Panc1 (cell line): ENCODE data around the gene RPS3. TPM values are rescaled to one million over a fixed set of nuclear protein-coding genes. Genes with fewer than 3 reads are reported as not detected.

Experiments
- ATAC-seq: fragments of 200-7000 bp; cut with Tn5 transposase; 2 replicates; pipeline ENCODE4 v1.9.1; 2020; ENCODE audit warnings: mild to moderate bottlenecking, moderate library complexity
- BruUV-seq: library from RNA; stranded (reverse); fragments of 400-500 nt; replicated peaks from 2 replicates; lab custom pipeline; 2021; lab: Mats Ljungman, UMichigan
- CTCF ChIA-PET: fragments of 300-600 bp; sonication (Branson Sonifier 250); formaldehyde crosslinking; loops from one replicate; lab custom pipeline; 2022; ENCODE audit warnings: antibody characterized with exemption; lab: Charles Lee
- POLR2A ChIA-PET: fragments of 300-600 bp; sonication (Branson Sonifier 250); formaldehyde crosslinking; loops from one replicate; lab custom pipeline; 2022; ENCODE audit warnings: antibody characterized with exemption; lab: Charles Lee
- DNase-seq: peaks from one replicate; pipeline ENCODE4 v3.0.0-alpha.2; 2010; ENCODE audit warnings: low read depth, low spot score
- H3K27ac ChIP-seq: 2 replicates; pipeline ENCODE4 v1.5.1; 2011; ENCODE audit warnings: mild to moderate bottlenecking, low read length, inconsistent platforms
- H3K27me3 ChIP-seq: fragments of 200-500 bp; sonication (Bioruptor generic); 2 replicates; pipeline ENCODE4 v1.6.0; 2014; ENCODE audit warnings: low read length, inconsistent platforms; ENCODE audit not compliant: control insufficient read depth, insufficient read depth
- H3K36me3 ChIP-seq: fragments of 200-500 bp; sonication (Bioruptor generic); 2 replicates; pipeline ENCODE4 v1.5.1; 2014; ENCODE audit warnings: inconsistent platforms, mild to moderate bottlenecking, low read length, moderate library complexity; ENCODE audit not compliant: control insufficient read depth, insufficient read depth
- H3K4me1 ChIP-seq: 2 replicates; pipeline ENCODE4 v1.5.1; 2011; ENCODE audit warnings: inconsistent platforms, mild to moderate bottlenecking, low read length, moderate library complexity; ENCODE audit not compliant: control insufficient read depth, insufficient read depth
- H3K4me3 ChIP-seq, 2 experiments: 2 replicates each; pipeline ENCODE4 v1.5.1; 2011 to 2012; ENCODE audit warnings: low read depth in 2 of 2, low read length in 2 of 2, mild to moderate bottlenecking in 2 of 2, inconsistent platforms in 1 of 2, moderate library complexity in 1 of 2
- H3K9me3 ChIP-seq: fragments of 200-500 bp; sonication (Bioruptor generic); 2 replicates; pipeline ENCODE4 v1.5.1; 2014; ENCODE audit warnings: low read depth, mild to moderate bottlenecking, inconsistent platforms, low read length, moderate library complexity; ENCODE audit not compliant: control insufficient read depth, insufficient read depth
- CTCF ChIP-seq: fragments of 450-650 bp; IDR thresholded peaks from 2 replicates; pipeline ENCODE4 v1.5.1; 2017; ENCODE audit warnings: mild to moderate bottlenecking
- POLR2AphosphoS5 ChIP-seq: IDR thresholded peaks from 2 replicates; pipeline ENCODE4 v1.6.1; 2012; ENCODE audit warnings: mild to moderate bottlenecking, low read depth, low read length, moderate library complexity
- REST ChIP-seq, 2 experiments: IDR thresholded peaks; 2 replicates each; pipeline ENCODE4 v1.6.1; 2011 to 2012; ENCODE audit warnings: low read depth in 2 of 2, control low read depth in 1 of 2, low read length in 1 of 2, mild to moderate bottlenecking in 1 of 2, moderate library complexity in 1 of 2; ENCODE audit not compliant: insufficient read depth in 1 of 2
- SIN3A ChIP-seq: IDR thresholded peaks from 2 replicates; pipeline ENCODE4 v1.6.1; 2012; ENCODE audit warnings: low read depth, mild to moderate bottlenecking, low read length, moderate library complexity, borderline replicate concordance; ENCODE audit not compliant: insufficient read depth
- TCF7L2 ChIP-seq: IDR thresholded peaks from 2 replicates; pipeline ENCODE4 v1.6.1; 2011; ENCODE audit warnings: mild to moderate bottlenecking, low read depth, low read length, inconsistent platforms
- in situ Hi-C: cut with HindIII; loops from 2 replicates; pipeline ENCODE4 v1.10.0; 2016; ENCODE audit warnings: low sequenced_read_pairs, low pct_unique_long_range_greater_than_20kb
- intact Hi-C: fragments of 100-400 bp; cut with micrococcal nuclease; formaldehyde crosslinking; loops from one replicate; pipeline ENCODE4 v1.10.0; 2022; ENCODE audit not compliant: unreplicated experiment
- total RNA-seq: library from RNA; stranded (reverse); gene quantifications from one replicate; pipeline ENCODE4 v1.2.1, GENCODE V29; 2021; ENCODE audit not compliant: unreplicated experiment

RPS3 gene
- total RNA-seq, 1 experiment from 2014 or later: 2,945 TPM

DNA sequence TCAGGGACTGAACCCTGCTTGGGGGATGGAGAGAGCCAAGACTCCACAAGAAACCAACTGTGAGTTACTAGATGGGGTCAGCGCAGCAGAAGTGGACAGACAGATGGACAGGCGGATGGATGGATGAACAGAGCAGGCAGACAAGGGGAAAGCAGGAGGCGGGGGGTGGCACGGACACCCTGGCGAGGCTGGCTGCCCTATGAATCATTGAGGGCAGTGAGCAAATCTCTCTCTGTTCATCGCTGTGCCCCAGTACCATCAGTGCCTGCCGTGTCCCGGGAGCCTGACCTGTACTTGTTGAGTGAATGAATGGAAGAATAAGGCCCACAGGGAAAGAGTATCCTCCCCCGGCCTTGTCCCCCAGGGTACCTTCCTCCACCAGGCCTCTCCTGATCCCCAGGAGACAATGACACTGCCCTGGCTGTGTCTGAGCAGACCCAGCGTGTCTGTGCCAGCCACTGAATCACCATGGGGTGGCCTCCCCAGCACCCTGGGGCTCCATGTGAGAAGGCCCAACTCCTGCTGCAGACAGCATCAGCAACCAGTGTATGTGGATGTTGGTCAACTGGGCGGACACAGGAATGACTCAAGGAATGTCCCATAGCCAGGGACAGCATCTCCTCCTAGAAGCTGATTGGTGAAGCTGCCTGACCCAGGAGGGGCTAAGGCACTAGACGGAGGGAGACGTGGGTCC lies 38.8 kb downstream of the RPS3 start:
- ChIA-PET CTCF (no interaction called here), POLR2A (no interaction called here)
- intact Hi-C loops (no loop called here), in situ Hi-C loops (no loop called here)
- Histone ChIP-seq H3K36me3 (no peaks in the 10 kb centered on the region), H3K27me3 (no peaks in the 10 kb centered on the region), H3K4me1 (no peaks in the 10 kb centered on the region), H3K27ac (no peak overlapping the region), H3K9me3 (no peaks in the 10 kb centered on the region), H3K4me3 (no peak overlapping the region)
- ATAC-seq (no peak), DNase-seq (no peak)
- TF ChIP-seq POLR2AphosphoS5 (no peak), REST (IDR thresholded peaks at IDR 0.05; ENCODE audit: insufficient read depth in 1 of 2, low read depth in 2 of 2, low read length in 1 of 2) (no peak), TCF7L2 (no peak), SIN3A (no peak), CTCF (no peak)
- no TSS peak for BruUV-seq

GRCh38 chr11:75439026-75439425 lies 39.7 kb downstream of the RPS3 start:
- no peak overlapping the region for H3K27ac ChIP-seq
- TF ChIP-seq TCF7L2: no peak
- TF ChIP-seq REST (IDR thresholded peaks at IDR 0.05; ENCODE audit: insufficient read depth in 1 of 2, low read depth in 2 of 2, low read length in 1 of 2): no peak
- TF ChIP-seq POLR2AphosphoS5: no peak
- no peak for TF ChIP-seq CTCF
- TF ChIP-seq SIN3A: no peak

More at GRCh38 chr11:75439026-75439425, 39.7 kb downstream of the RPS3 start:
- CTCF ChIA-PET: interaction anchor here (1.3 kb wide), 1 partner anchor 9 kb away, joined by 5 read pairs; no protein-coding TSS in a partner anchor
- in situ Hi-C loops (no loop called here), intact Hi-C loops (no loop called here)
- Histone ChIP-seq H3K4me1 (no peaks in the 10 kb centered on the region), H3K9me3 (no peaks in the 10 kb centered on the region), H3K36me3 (no peaks in the 10 kb centered on the region), H3K27me3 (no peaks in the 10 kb centered on the region; the same call in 1 of the 2 replicates), H3K4me3 (no peak overlapping the region)
- no TSS peak for BruUV-seq
- POLR2A ChIA-PET: no interaction called here
- ATAC-seq (no peak), DNase-seq (no peak)
